ENCODE measurements around the gene ST6GALNAC1.

DNA sequence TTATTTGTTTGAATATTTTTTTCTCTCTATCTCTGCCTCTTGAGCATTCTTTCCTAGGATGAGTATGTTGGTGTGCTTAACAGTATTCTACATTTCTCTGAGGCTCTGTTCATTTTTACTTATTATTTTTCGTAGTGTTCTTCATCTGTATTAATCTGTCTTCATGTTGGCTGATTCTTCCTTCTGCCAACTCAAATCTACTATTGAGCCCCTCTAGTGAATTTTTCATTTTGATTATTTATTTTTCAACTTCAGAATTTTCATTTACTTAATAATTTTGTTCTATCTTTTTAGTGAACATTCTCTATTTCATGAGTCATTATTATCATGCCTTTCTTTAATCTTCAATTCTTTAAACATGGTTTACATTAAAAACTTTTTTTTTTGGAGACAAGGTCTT lies 3.2 kb upstream of the ST6GALNAC1 start:
- TF ChIP-seq EZH2 (IDR thresholded peaks at IDR 0.05; ENCODE audit: insufficient read depth, poor library complexity, severe bottlenecking) (no peak), EZH2phosphoT487 (IDR thresholded peaks at IDR 0.05; ENCODE audit: insufficient read depth, low read depth) (no peak)
